GM18907 (cell line): Measurements from ENCODE around the gene OR52A1.

Experiments used
- ATAC-seq: cut with Tn5 transposase; IDR thresholded peaks from one replicate; pipeline ENCODE4 v1.9.1; 2021; ENCODE audit warnings: mild to moderate bottlenecking, moderate library complexity; ENCODE audit not compliant: unreplicated experiment

The OR52A1 gene

DNA sequence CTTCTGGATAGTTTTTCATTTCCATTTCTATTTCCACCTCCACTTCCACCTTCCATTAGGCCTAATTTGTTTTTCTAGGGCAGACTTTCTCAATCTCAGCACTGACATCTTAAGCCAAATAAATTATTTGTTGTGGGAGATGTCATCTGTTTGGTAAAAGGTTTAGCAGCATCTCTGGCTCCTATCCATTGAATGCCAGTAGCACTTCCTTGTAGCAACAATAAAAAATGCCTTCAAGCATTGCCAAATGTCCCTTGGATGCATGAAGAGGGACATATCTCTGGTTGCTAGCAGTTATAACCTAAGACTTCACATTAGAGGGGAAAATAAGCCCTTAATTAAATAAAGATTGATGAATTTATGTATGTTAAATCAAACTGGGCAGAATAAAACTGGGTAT is 18.3 kb downstream of the OR52A1 start:
- ATAC-seq = no peak

DNA sequence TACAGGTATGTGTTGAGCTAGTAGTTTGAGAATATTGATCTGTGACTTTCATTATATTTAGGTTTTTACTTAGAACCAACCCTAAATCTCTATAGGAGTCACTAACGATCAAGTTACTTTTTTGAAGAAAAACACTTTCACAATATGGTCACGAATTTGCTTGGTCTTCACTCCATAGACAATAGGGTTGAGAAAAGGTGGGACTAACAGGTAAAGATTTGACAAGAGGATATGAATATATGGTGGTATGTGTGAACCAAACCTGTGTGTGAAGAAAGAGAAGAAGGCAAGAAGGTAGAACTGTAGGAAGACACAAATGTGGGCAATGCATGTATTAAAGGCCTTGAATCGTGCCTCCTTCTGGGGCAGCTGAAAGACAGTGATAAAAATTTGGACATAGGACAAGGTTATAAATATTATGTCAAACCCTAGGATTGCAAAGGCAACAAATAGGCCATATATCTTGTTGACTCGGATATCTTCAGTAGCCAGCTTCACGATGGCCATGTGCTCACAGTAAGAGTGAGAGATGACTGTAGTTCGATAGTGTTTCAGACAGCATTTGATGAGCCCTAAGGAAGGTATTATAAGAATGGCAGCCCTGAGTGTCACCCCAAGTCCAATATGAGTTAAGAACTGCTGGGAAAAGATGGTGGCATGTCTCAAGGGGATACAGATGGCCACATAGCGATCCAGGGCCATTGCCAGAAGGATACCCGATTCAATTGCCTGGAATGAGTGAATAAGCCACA is 22.8 kb downstream of the OR52A1 start:
- no peak for ATAC-seq

DNA sequence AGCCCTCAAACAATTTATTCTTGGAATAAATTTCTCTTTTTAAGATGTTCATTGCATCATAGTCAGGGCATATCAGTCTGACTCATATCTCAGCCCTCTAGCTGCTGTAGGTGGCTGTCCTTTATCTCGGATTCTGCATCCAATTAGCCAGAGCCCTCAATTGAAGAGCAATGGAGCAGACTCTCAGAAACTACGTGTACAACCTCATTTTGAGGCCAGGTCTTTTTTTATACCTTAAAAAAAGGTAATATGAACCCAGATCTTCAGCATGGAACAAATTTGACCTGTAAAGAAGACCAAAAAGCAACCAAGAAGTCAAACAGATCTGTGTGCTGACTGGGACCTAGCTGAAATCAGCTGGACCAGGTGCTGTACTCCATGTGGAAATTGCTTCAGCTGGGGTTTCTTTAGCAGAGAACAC is 25.1 kb downstream of the OR52A1 start:
- ATAC-seq = no peak

DNA sequence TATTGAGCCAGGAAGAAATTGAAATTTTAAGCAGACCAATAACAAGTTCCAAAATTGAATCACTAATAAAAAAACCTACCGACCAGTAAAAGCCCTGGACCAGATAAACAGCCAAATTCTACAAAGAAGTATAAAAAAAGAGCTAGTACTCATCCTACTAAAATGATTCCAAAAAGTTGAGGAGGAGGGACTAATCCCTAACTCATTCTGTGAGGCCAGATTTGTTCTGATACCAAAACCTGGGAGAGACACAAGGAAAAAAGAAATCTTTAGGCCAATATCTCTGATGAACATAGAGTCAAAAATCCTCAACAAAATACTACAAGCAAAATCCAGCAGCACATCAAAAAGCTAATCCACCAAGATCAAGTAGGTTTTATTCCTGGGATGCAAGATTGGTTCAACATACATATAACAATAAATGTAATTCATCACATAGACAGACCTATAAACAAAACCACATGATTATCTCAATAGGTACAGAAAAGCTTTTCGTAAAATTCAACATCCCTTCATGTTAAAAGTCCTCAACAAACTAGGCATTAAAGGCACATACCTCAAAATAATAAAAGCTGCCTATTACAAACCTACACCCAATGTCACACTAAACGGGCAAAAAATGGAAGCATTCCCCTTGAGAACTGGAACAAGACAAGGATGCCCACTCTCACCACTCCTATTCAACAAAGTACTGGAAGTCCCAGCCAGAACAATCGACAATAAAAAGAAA is 29.5 kb downstream of the OR52A1 start:
- ATAC-seq = no peak

DNA sequence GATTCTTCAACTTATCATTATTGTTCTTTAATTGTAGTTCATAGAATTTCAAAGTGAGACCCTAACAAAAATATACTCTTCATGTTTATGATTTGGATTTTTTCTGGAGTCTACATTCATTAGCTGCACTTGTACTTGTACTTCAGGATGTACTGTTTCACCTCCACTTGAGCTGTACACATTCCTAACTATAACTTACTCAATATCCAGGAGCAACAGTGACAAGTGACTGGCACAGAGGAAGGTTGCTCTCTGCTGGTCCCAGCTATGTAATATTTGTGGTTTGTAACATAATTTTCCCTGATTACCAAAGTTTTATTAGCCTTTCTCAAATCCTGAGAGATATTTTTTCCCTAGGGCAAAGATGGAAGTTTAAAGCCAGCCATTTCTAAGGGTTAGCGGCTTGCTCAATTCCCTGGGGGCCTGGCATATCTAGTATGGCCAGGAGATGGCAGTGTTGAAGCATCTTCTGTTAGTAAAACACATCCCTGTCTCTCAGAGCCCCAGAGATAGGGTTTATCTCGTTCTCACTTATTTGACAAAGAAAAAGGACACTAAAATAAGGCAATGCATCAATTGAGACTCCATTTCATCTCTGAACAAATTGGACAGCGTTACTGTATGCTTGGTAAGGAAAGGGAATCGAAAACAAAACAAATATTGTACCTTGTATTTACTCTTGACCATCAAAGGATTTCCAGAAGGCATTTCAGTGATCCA is 30.6 kb downstream of the OR52A1 start:
- peak; percentile 86 for ATAC-seq

DNA sequence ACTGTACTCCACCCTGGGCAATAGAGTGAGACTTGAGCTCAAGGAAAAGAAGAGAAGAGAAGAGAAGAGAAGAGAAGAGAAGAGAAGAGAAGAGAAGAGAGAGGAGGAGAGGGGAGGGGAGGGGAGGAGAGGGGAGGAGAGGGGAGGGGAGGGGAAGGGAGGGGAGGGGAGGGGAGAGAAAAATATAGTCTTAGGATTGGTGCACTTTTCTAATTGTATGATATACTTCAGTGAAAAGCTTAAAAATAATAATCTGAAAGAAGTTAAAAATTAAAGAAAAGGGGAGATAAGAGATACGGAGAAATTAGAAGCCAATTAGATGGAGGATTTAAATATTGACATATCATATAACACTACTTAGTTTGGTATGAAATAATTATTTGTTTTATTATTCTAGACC is 35.7 kb downstream of the OR52A1 start:
- no peak for ATAC-seq

DNA sequence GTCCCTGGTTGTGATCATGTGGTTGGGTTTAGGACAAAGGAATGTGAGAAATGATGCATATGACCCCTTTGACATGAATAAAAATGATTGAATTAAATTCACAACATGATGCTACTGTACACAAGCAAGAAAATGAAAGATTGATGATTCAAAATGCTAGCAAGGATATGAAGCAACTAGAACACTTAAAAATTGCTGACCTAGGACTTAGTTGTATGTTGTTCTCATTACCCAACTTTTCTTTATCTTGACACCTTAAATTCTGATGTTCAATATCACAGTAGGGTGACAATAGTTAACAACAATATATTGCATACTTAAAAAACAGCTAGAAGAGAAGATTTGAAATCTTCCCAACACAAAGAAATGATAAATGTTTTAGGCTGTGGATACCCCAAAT is 37.0 kb downstream of the OR52A1 start:
- no peak for ATAC-seq

DNA sequence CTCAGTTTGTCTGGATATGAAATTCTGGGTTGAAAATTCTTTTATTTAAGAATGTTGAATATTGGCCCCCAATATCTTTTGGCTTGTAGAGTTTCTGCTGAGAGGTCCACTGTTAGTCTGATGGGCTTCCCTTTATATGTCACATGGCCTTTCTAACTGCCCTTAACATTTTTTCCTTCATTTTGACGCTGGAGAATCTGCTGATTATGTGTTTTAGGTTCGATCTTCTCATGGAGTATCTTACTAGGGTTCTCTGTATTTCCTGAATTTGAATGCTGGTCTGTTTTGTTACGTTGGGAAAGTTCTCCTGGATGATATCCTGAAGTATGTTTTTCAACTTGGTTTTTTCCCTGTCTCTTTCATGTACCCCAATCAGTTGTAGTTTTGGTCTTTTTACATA is 39.2 kb downstream of the OR52A1 start:
- ATAC-seq = no peak

DNA sequence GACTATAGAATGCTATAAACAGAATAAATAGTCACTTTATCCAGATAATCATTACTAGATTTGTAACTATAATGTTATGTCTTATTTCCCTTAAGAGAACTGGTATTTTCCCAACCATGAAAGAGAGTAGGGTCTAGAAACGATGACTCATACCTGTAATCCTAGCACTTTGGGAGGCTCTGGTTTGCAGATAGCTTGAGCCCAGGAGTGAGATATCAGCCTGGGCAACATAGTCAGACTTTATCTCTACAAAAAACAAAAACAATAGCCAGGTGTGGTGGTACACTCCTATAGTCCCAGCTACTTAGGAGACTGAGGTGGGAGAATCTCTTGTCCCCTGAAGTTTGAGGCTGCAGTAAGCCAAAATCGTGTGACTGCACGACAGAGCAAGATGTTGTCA is 47.3 kb downstream of the OR52A1 start:
- ATAC-seq = no peak

DNA sequence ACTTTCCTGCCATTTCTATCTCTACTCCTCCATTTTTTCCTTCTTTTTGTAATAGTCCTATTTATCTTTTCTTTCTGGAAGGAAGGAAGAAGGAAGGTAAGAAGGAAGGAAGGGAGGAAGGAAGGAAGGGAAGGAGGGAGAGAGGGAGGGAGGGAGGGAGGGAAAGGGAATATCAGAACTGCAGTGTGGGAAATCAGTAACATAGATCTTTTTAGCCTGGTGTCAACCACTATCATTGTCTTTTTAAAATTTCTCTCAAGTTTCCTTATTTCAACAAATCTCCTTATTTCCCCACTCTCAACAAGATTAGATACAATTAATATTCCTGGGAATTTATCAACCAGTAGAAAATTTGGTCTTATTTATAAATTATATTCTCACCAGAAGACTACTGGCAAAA is 51.5 kb downstream of the OR52A1 start:
- ATAC-seq = no peak

DNA sequence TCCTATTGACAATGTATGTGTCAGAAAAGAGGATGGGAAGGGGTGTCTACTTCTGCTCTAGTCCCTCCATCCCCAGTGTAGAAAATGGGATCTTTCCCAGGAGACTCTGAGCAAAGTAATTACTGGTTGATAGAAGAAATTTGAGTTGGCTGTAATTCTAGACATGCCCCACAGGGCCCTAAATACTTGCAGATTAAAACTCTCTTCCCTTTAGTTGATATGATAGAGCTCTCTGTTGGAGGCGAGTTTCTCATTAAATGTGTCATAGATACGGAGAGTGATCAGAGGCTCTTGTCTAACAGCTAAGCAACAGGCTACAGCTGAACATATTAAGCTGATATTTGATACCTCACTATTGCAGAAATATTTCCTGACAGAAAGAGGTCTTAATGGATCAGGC is 52.3 kb downstream of the OR52A1 start:
- no peak for ATAC-seq

DNA sequence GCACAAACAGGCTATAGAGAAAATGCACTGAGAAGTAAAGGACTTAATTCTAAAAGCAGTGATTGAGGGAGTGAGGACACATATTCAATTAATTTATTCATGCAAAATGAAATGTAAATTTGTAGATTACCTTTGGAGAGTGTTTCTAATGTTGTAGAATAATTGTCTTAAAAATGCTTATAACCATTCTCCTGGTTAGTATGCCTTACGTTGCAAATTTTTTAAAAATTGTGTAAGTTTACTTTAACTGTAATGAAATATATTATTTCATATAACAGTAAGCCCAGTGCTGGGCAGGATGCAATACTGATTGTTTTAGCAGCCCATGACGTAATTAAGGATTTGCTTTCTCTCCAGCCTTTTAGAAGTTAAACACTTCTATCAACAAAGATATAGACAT is 58.5 kb downstream of the OR52A1 start:
- ATAC-seq = no peak
